HG03045 (cell line): ENCODE data around the gene GPR83.
"Not testable (repeated sequence)": the region's sequence is repeated elsewhere in the genome, so short reads cannot be mapped to it uniquely, and the experiment has no call there.

Source experiments
- ATAC-seq: cut with Tn5 transposase; IDR thresholded peaks from one replicate; pipeline ENCODE4 v1.9.1; 2021; ENCODE audit warnings: mild to moderate bottlenecking, moderate library complexity; ENCODE audit not compliant: unreplicated experiment

Gene GPR83

DNA sequence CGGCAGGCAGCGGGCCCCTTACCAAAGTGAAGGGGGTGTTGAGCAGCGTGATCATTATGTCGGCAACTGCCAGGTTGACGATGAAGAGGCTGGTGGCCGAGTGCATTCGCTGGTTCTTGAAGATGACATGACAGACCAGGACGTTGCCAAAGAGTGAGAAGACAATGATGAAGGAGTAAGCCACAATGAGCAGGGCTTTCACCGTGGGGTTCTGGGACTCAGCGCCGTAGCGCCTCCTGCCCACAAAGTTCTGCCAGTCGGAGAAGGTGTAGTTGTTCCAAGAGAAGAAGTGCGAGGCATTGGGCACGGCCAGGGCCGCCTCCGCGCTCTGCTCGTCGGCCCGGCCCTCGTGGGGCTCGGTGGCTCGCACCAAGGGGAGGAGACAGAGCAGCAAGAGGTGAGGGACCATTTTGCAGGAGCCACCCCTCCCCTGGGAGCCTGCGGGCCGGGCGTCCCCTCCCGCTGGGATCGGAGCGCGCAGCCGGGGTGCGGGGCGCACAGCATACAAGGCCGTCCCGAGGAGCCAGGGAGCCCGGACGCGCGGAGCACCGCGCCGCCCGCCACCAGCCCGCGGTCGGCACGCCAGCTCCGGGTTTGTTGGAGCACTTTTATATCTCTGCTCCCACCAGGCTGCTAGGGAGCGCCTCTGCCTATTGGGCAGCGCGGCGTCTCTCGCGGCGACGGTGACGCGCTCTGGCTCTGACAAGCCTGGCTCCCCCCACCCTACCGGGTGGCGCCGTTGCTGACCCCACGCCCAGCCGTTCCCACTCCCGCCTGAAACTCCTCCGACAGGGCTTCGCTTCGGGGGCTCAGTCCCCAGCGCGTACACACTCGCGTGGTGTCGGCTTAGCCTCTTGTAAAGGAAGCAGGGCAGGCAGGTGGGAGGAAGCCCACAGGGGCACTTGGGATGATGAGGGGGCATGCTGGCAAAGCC lies at the start of gene GPR83:
GPR83 (minus strand) TSS at position 581 of the 934 bp plus-strand sequence; CDS start at position 409, 172 bp downstream.
- no peak for ATAC-seq

DNA sequence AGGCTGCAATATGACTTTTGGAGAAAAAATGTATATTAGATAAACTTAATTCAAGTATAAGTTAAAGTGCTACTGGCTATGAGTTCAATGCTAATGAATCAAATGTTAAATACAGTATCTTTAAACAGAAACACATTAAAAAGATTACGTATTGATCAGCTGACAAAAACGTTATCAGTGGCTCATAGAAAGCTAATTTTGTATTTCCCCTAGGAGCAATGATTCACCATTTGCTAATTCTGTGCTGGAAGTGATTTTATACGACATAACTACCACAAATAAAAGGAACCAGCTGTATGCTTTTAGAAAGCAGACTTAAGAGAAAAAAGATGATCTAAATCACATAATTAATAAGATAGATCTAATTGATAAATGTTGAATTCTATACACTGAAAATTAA lies 48.8 kb upstream of the GPR83 start:
- no peak for ATAC-seq

DNA sequence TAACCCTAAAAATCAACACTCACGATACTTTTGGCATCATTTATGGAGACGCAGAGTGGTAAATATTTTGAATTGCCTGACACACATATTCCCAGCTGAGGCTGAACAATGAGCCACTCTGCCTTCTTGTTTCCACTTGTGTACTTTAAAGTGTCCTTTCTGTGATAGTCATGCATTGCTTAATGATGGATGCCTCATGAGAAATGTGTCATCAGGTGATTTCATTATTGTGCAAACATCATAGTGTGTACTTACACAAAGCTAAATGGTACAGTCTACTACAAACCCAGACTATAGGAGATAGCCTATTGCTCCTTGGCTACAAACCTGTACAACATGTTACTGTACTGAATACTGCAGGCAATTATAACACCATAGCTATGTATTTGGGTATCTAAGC lies 48.2 kb upstream of the GPR83 start:
- no peak for ATAC-seq

DNA sequence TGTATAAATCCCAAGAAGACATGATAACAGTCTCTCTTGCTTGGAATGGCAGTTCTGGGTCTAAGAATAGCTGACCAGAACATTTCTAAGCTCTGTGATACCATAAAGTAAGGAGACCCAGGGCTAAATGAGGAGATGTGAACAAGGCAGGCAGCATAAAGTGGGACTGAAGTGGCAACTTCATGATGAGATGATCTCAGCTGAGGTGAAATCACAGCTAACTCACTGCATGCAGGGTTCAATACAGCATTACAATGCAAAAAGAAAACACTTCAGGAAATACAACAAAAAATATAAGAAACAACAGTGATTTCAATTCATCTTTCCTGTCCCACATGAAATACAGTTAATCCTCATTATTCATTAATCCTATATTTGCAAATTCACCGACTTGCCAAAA lies 47.8 kb upstream of the GPR83 start:
- no peak for ATAC-seq

DNA sequence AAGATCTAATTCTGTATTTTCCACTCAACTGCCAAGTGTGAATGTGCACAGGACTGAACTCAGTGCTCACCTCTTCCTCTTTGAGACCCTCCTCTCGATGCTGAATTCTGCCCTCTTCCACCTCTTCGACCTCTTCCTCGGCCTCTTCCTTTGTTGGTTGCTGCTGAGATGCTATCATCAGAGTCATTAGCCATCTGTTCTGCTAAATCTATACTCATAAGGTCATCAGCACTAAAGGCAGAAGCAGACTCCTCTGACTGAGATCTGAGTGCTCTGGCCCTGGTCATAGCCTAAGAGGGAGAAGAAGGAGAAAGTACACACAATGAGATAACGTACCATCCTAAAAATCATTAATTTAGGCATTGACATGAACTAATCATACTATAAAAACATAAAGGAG lies 45.9 kb upstream of the GPR83 start:
- ATAC-seq: no peak

DNA sequence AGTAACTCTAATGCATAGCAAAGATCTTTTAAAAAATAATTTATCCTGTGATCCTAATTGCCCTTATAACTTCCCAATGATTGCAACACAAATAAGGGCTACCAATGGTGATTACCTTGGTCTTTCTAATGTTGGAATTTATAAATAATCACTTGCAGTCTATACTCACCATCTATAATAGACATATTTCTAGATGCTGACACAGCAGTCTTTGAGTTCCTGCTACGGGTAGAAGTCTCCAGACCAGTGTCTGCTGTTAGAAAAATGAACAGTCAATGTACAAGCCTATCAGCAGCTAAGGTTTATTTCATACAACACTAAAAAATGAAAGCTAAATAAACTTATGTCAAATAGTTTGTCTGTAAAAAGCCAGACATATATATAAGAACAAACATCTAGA lies 44.4 kb upstream of the GPR83 start:
- ATAC-seq: no peak

DNA sequence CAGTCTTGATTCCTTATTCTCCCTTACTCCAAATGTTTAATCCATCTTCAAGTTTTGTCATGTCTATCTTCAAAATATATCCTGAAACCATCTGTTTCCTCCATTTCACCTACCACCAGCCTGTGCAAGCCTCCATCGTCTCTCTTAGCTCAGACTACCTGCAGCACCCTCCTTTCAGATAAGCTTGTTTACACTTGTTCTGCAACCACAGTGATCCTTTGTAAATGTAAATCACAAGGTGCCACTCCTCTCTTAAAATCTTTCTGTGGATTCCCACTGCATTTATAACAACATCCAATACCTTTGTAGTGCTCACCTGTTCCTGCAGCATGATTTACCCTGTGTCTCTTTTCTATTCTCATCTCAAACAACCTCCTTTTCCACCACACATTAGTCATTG lies 31.8 kb upstream of the GPR83 start:
- ATAC-seq: no peak

DNA sequence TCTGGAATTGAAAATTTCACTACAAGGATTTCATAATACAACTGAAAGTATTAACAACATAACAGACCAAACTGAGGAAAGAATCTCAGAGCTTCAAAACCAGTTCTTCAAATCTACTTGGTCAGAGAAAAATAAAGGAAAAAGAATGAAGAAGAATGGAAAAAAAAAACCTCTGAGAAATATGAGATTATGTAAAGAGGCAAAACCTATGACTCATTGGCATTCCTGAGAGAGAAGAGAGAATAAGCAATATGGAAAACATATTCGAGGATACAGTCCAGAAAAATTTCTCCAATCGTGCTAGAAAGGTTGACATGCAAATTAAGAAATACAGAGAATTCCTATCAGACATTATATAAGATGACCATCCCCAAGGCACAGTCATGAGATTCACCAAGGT lies 23.4 kb upstream of the GPR83 start:
- no peak for ATAC-seq

DNA sequence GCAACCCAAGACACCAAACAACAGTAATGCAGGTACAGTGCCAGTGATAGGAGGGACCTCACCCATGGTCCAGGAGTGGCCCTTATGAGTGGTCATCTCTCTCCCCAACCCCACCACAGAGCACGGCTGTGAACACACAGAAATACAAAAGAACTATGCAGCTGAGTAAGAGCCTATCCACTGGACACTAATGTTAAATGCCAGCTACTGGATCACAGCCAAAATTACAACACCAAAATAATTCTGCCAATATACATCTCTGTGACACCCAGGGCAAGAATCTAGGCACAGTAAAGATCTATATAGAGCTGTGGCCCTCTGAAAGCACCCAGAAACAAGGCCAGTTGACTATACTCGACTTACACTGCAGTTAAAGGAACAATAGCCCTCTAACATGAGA lies 22.8 kb upstream of the GPR83 start:
- no peak for ATAC-seq

DNA sequence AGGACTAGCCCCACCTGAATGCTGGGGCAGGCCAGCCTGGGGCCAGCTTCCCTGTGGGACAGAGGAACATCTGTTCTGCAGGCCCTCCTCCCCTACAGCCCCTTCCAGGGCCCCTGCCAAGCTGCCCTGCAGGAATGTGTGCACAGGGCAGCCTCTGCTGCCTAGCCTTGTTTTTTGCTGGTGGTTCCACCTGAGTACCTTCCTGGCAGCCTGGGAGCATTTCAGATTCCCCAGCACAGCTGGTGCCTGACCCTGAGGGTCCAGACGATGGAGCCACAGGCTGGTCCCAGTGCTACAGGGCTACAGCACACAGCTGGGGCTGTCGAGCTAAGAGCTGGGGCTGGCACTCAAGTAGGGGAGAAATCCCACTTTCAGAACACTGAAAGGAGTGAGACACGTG lies 22.3 kb upstream of the GPR83 start:
- ATAC-seq: no peak

DNA sequence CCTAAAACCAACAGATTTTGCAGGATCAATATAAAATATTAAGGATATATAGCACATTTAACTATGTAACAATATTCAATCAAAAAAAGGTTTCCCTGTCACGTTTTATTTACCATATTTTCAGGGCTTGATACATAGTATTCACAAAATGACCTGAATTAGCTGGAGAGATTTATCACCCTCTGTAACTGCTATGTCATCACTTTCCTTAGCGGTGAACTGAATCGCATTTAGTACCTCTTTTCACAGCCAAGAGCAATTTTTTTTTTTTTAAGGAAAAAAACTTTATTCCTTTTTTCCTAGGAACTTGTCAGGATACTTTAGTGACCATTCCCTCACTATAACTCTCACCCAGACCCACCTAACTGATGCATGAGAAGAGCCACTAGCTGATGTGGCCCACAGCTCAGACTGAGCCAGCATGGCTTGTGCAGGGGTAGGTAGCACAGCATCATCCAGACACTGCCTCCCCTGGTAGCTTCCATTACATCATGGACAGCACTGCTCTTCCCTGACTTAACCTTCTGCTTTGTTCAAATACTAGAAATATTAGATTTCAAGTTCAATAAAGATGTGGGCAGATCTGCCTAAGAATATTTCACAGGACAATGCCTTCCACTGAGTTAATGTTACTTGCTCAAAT lies 17.0 kb upstream of the GPR83 start:
- no peak for ATAC-seq

DNA sequence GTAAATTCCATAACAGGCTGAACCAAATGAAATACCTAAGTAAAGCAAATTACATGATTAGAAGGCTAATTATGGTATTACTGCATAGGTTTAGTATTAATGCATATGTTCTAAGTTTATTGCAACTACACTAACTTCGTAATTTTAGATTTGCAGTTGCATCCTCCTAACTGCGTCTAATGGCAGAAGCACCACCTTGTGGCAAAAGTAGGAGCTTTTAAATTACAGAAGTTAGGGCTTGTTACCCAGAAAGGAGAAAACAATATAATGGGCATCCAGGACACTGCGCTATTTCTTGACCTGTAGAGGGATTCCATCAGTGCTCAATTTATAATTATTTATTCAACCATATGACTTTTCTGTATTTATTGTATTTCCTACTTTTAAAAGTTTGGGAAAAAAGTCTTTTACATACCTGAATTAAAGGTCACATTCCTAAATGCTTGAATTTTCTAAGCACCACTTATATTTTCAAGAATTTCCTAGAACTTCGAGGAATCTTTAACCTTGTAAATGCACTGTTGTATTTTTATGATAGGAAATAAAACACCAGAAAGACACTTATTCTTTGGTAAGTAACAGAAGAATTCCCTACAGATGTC lies 16.3 kb upstream of the GPR83 start:
- no peak for ATAC-seq

DNA sequence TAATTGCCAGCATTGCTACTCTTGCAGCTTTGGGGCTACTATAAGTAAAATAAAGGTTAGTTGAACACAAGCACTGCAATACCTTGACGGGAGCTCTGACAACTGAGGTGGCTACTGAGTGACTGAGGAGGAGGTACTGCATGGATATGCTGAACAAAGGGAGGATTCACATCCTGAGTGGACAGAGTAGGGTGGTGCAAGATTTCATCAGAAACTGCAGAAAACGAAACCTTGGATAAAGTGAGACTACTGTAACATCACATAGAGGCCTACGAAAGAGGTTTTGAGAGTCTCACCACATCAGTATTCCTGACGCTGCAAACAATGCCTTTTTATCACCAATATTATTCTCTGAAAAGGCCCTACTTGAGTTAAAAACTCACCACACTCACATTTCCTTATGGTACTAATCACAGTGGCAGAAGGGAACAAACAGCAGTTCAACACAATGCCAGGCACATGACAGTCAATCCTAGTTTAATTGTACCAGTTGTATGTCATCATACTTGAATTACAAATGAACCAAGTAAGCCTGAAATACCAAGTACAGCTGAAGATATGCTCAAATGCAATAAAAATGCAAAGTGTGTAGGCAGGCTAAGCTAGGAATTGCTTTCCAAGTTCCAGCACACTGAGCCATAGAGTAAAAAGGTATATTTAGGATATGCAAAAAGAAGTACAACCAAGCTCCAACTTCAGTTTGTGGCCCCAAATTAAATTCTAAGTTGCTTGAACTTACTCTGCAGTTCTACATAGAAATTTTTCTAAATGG lies 4.0 kb upstream of the GPR83 start:
- no peak for ATAC-seq

DNA sequence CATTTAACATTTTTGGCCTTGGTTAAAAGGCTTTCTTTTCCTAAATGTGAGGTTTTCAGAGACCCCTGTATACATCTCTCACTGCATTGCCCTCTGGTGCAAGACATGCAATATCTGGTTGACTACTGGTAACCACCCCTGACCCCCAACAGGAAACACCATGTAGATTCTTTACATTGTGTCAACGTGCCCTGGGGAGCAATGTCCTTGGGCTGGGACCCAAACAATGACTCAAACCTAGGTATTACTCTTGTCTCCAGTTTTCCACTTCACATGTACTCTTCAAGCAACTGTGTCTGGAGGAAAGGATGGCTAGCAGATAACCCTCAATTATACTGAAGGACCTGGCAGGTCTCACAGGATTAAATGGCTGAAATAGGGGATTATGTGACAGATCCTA lies 1.1 kb upstream of the GPR83 start:
- no peak for ATAC-seq

DNA sequence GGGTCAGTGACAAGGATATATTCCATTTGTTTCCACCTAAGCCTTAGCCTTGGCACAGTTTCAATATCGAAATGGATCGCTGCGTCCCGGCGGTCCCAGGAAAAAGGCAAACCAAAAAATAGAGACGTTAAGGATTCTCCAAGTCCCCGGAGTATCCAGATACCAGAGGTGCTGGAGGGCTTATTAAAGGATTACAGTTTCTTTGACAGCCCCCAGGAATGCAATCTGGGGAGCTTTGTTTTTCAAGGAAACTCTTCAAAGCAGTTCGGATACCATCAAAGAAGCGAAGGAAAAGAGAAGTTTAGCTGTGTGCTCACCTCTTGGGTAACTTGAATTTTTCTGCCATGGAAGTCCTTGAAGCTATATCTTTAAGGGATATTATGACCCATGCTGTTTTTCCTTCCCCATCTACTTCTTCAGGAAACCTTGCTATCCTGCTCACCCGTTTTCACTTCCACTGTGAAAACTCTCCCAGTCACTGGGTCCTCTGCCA lies 600 bp upstream of the GPR83 start:
- no peak for ATAC-seq

DNA sequence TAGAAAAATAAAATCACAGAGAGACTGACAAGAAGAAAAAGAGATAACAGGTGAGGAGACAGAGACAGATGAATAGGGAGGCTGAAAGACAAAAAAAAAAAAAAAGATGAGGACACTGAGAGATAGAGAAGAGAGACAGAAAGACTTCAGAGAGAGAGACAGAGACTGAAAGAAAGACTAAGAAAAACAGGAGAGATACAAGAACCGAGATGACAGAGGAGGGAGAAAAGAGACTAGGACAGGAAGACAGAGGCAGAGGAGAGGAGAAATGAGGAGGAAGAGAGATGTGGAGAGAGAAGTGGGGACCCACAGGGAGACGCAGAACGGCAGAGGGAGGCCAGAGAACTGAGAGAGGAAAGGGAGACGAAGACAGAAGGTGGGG lies 771 bp downstream of the GPR83 start:
- ATAC-seq: no peak

DNA sequence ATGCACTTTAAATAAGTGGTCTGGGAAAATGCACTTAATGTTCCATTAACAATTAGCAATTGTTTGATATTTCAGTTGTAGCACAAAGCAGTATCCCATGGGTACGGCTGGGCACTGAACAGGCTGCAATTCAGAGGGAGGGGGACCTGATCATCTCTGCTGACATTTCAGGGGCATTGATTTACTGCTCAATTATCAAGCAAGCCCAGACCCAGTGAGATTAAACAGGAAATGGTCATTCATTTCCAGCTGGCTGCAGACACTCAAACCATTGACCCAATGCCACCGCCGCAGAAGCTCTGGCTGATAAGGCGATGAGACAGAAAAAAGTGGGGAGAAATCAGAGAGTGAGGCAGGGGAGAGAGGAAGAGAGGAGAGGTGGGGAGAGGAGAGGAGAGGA lies 1.2 kb downstream of the GPR83 start:
- no peak for ATAC-seq

DNA sequence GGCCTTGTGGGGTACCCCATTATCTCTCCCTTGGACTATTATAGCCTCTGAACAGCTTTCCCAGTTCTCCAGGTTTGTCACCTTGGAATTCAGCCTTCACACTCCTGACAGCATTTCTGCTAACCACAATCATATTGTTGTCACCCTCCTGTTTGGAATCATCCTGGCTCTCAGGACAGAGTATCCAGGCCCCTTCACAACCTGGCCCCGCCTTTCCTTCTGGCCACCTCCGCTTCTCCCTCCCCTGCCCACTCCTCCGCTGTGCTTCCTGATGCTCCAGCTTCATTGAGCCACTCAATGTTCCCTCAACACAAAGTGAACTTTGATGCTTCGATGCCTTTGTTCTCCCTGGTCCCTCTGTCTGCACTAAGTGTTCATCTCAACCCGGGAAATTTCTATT lies 3.1 kb downstream of the GPR83 start:
- no peak for ATAC-seq

DNA sequence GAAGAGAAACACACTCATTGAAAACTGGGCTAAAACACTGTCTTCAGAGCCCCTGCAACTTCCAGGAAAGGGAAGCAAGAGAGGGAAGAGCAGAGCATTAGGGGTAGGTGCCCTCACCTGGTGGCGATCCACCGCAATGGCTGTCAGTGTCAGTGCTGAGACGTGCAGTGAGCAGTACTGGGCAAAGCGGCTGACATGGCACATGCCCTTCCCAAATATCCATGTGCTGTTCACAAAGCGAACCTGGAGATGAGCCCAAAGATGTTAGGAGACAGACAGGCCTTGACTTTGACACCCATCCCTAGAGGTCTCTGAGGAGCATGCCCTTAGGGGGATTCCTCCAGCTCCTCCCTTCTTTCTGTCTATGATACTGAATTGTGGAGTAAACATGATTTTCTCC lies 4.9 kb downstream of the GPR83 start:
- no peak for ATAC-seq

DNA sequence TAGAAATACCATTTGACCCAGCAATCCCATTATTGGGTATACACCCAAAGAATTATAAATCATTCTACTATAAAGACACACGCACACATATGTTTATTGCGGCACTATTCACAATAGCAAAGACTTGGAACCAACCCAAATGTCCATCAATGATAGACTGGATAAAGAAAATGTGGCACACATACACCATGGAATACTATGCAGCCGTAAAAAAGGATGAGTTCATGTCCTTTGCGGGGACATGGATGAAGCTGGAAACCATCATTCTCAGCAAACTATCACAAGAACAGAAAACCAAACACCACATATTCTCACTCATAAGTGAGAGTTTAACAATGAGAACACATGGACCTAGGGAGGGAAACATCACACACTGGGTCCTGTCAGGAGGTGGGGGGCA lies 9.3 kb downstream of the GPR83 start:
- ATAC-seq: not testable (repeated sequence)

DNA sequence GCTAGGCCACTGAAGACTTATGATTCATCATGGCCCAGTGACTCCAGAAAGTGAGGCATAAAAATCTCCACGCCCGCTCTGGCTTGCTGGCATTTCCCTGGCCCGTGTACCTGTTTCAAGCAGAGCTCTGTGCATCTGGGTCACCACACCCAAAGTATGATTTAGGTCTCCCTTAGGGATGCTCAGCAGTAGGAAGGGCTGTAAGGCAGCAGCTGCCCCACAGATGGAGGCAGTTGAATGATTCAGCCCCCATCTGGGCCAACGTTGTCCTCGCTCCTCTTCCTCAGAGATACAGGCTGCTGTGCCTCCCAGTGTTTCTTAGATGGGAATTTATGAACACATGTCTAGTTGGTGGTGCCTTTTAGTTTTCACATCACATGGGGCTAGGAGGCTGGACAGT lies 21.6 kb downstream of the GPR83 start:
- ATAC-seq: no peak
